ENCODE measurements around the gene FGF12. TPM values are rescaled to one million over a fixed set of nuclear protein-coding genes. Genes with fewer than 3 reads are reported as not detected.

The FGF12 gene
- total RNA-seq, 1 experiment from 2014 or later, result 9.7 TPM

GRCh38 chr3:192543163-192543562 is 184.2 kb downstream of the FGF12 start:
- CTCF ChIA-PET, result no interaction called here
- TF ChIP-seq CTCF (IDR thresholded peaks at IDR 0.05; ENCODE audit: unreplicated experiment), result no peak
- BruUV-seq (replicated peaks), result no TSS peak
- Mint-ChIP-seq H3K27ac (ENCODE audit: unreplicated experiment) (no peak overlapping the region), H3K4me1 (ENCODE audit: low read depth, unreplicated experiment) (no peaks in the 10 kb centered on the region), H3K36me3 (ENCODE audit: insufficient read depth, unreplicated experiment) (no peaks in the 10 kb centered on the region), H3K27me3 (ENCODE audit: unreplicated experiment) (peaks cover 30% of the 10 kb centered on the region), H3K9me3 (ENCODE audit: low read depth, unreplicated experiment) (no peaks in the 10 kb centered on the region), H3K4me3 (ENCODE audit: low read depth, unreplicated experiment) (no peak overlapping the region)
- intact Hi-C loops (cut with micrococcal nuclease; ENCODE audit: unreplicated experiment), result no loop called here
- DNase-seq, result no peak

- CTCF ChIA-PET, result interaction anchor here (0.5 kb wide), 1 partner anchor 296 kb away, joined by 4 read pairs; no protein-coding TSS in a partner anchor
- Mint-ChIP-seq H3K27ac (ENCODE audit: unreplicated experiment) (no peak overlapping the region), H3K27me3 (ENCODE audit: unreplicated experiment) (peaks cover 43% of the 10 kb centered on the region), H3K4me3 (ENCODE audit: low read depth, unreplicated experiment) (no peak overlapping the region), H3K4me1 (ENCODE audit: low read depth, unreplicated experiment) (peaks cover 28% of the 10 kb centered on the region), H3K36me3 (ENCODE audit: insufficient read depth, unreplicated experiment) (peaks cover 20% of the 10 kb centered on the region), H3K9me3 (ENCODE audit: low read depth, unreplicated experiment) (no peaks in the 10 kb centered on the region)
- no TSS peak for BruUV-seq (replicated peaks)
- TF ChIP-seq CTCF (IDR thresholded peaks at IDR 0.05; ENCODE audit: unreplicated experiment), result no peak
- intact Hi-C loops (cut with micrococcal nuclease; ENCODE audit: unreplicated experiment), result no loop called here
- no peak for DNase-seq
Measured at GRCh38 chr3:192516820-192517219, 210.5 kb downstream of the FGF12 start.

GRCh38 chr3:192515664-192516045 is 211.7 kb downstream of the FGF12 start:
- TF ChIP-seq CTCF (IDR thresholded peaks at IDR 0.05; ENCODE audit: unreplicated experiment), result no peak
- peaks cover 48% of the 10 kb centered on the region for H3K27me3 Mint-ChIP-seq (ENCODE audit: unreplicated experiment)
- DNase-seq, result no peak
- CTCF ChIA-PET, result interaction anchor here (0.7 to 1.7 kb wide), 6 partner anchors 8 to 1807 kb away, joined by 3 to 5 read pairs (median 3); no protein-coding TSS in a partner anchor
- H3K4me3 Mint-ChIP-seq (ENCODE audit: low read depth, unreplicated experiment), result peak overlapping the region; percentile 85
- peaks cover 28% of the 10 kb centered on the region for H3K4me1 Mint-ChIP-seq (ENCODE audit: low read depth, unreplicated experiment)
- no peaks in the 10 kb centered on the region for H3K9me3 Mint-ChIP-seq (ENCODE audit: low read depth, unreplicated experiment)
- peaks cover 20% of the 10 kb centered on the region for H3K36me3 Mint-ChIP-seq (ENCODE audit: insufficient read depth, unreplicated experiment)
- intact Hi-C loops (cut with micrococcal nuclease; ENCODE audit: unreplicated experiment), result no loop called here
- H3K27ac Mint-ChIP-seq (ENCODE audit: unreplicated experiment), result peak overlapping the region; percentile 28
- BruUV-seq (replicated peaks), result TSS peak; percentile 41

GRCh38 chr3:192514754-192515663 is 212.3 kb downstream of the FGF12 start:
- Mint-ChIP-seq H3K9me3 (ENCODE audit: low read depth, unreplicated experiment) (no peaks in the 10 kb centered on the region), H3K27me3 (ENCODE audit: unreplicated experiment) (peaks cover 48% of the 10 kb centered on the region), H3K4me3 (ENCODE audit: low read depth, unreplicated experiment) (peak overlapping the region; percentile 85), H3K27ac (ENCODE audit: unreplicated experiment) (peak overlapping the region; percentile 28), H3K36me3 (ENCODE audit: insufficient read depth, unreplicated experiment) (peaks cover 20% of the 10 kb centered on the region), H3K4me1 (ENCODE audit: low read depth, unreplicated experiment) (peaks cover 28% of the 10 kb centered on the region)
- intact Hi-C loops (cut with micrococcal nuclease; ENCODE audit: unreplicated experiment), result no loop called here
- CTCF ChIA-PET, result interaction anchor here (0.7 to 1.7 kb wide), 6 partner anchors 9 to 1808 kb away, joined by 3 to 5 read pairs (median 3); no protein-coding TSS in a partner anchor
- BruUV-seq (replicated peaks), result no TSS peak
- TF ChIP-seq CTCF (IDR thresholded peaks at IDR 0.05; ENCODE audit: unreplicated experiment), result peak; percentile 82
- peak; percentile 93 for DNase-seq

All from Calu3 (cell line).